ENCODE results near the gene BRIX1.

The BRIX1 gene, protein sequence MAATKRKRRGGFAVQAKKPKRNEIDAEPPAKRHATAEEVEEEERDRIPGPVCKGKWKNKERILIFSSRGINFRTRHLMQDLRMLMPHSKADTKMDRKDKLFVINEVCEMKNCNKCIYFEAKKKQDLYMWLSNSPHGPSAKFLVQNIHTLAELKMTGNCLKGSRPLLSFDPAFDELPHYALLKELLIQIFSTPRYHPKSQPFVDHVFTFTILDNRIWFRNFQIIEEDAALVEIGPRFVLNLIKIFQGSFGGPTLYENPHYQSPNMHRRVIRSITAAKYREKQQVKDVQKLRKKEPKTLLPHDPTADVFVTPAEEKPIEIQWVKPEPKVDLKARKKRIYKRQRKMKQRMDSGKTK

DNA sequence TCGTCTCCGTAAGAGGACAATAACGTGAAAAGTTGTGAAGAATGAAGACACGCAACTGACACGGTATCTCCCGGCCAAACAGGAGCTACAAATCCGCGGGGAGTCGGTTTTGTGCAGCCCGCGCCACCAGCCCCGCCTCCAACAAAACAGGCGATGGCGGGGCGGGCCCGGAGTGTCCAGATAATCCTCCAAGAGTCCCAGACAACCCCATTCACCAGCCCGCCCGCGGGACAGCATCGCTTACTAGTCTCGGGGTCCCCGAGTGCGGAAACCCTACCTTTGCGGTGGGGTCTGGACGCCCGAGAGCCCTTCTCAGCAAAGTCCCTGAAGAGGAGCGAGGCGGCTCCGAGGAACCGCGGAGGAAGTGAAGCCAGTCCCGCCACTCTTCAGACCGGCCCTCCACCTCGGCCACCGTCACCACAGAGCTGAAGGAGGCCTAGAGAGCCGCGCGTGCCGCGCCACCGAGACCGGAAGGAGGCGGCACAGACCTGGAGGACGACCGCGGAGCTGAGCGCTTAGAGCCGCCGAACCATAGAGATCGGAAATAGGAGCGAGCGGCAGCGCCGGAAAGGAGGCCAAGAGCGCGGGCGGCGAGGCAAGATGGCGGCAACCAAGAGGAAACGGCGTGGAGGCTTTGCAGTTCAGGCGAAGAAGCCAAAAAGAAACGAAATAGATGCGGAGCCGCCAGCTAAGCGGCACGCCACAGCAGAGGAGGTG, at the start of gene BRIX1, which contains the start of gene RAD1:
Gene BRIX1 (plus strand): TSS at position 573 of the 717 bp plus-strand sequence. CDS start 28 bp downstream, at position 601.
Gene RAD1 (minus strand): TSS at position 366 of the 717 bp plus-strand sequence. CDS start 612 bp downstream, outside the sequence.
- DNase-seq (ENCODE audit: low read depth in 2 of 2) = peak; percentile 89 to 90

GRCh38 chr5:34866989-34867471, 48.5 kb upstream of the BRIX1 start:
- no peak for DNase-seq (ENCODE audit: low read depth in 2 of 2)

DNA sequence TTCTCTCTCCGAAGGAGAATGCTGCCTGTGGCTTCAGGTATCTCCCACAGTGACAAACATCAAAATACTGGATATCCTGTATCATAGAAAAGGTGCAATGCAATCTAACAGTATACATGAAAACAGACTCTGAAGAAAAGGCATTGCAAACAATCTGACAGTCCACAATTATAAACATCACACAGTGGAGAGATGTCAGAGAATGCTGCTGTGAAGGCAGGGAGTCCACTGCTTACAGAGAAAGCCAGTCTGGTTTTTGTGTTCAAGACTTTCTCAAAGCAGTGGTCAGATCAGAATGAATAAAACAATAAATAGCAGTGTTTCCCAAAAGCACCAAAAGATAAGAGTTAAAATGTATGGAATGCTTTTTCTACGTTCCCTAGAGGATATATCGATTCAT, 47.9 kb upstream of the BRIX1 start:
- DNase-seq (ENCODE audit: low read depth in 2 of 2) = no peak

GRCh38 chr5:34868791-34869190, 46.7 kb upstream of the BRIX1 start:
- no peak for DNase-seq (ENCODE audit: low read depth in 2 of 2)

DNA sequence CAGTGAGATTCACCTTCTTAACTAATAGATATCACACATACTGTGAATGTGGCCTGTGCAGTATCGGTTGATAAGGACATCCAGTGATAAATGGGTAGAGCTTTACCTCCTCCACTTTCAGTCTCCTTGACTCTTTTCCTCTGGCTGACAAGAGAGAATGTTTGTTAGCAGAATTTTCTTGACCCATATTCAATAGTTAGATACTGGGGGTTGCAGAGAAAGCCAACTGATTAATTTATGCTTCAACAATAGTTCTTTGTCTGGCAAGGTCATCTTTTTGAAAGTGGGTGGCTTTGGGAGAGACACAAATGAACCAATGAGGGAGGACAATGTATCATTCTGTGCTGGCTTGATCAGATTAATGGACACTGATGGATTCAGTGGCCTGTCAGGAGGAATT, 46.3 kb upstream of the BRIX1 start:
- no peak for DNase-seq (ENCODE audit: low read depth in 2 of 2)

DNA sequence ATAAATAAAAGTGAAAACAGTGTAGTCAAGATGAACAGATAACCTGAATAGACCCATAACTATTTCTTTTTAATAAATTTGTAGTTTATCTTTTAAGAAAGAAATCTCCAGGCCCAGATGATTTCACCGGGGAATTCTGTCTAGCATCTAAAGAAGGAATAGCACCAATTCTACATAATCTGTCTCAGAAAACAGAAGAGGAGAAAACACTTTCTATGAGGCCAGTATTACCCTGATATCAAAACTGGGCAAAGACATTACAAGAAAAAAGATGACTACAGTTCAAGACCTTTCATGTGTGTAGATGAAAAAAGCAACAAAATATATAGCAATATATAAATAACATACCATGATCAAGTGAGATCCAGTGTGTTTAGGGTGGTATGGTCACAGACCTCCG, 45.1 kb upstream of the BRIX1 start:
- no peak for DNase-seq (ENCODE audit: low read depth in 2 of 2)

DNA sequence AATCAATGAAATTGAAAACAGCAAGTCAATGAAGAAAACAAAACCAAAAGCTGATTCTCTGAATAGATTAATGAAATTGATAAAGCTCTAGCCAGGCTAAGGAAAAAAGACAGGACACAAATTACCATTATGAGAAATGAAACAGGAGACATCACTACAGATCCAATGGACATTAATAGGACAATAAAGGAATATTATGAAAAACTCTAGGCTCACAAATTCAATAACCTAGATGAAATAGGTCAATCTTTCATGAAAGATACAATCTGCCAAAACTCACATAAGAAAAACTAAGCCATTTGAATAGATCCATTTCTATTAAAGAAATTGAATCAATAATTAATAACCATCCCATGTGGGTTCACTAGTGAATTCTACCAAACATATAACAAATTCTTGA, 39.2 kb upstream of the BRIX1 start:
- DNase-seq (ENCODE audit: low read depth in 2 of 2) = no peak

DNA sequence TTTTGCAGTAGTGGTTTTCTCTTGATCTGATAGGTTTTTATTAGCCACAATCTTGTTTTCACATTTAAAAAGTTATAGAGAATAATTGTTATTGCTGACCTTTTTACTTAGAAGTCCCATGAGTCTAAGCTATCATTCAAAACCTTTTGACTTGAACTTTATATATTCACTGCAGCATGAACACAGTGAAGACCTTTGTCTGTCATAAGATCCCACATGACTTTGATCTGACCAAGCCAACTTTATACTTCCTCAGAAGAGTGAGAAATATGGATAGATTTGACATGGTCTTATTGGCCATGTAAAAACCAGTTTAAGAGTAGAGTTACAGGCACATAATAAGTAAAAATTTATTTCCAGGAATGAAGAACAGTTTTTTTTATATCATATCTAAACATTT, 34.3 kb upstream of the BRIX1 start:
- no peak for DNase-seq (ENCODE audit: low read depth in 2 of 2)

DNA sequence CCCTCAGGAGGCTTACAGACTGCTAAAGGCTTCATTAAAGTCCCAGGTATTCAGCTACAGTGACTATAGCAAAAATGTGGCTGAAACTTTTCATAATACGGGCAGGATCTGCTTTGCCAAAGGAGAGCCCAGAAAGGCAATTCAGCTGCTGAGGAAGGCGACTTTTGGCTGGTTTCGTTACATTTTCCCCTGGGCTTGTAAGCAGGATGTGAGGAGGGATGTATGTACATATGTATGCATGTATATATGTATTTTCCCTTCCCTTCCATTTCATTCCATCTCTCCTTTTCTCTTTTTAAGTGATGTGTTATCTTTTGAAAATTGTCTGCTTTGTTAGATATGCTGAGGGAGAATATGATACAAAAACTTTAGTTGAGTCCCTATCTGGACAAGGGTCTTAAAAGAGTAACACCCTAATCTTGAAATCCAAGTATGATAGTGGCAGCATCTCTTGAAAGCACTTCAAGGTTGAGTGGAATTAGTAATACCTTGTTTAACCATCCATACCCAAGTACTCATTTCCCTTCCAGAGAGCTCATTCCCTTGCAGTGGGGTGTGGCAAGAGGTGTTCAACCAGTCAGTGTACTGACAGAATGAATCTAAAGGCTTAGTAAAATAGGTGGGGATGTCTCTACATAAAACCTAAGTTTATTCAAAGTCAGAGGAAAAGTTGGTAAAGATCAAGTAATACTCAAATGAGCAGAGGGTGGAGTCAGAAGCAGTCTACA, 29.0 kb upstream of the BRIX1 start:
- no peak for DNase-seq (ENCODE audit: low read depth in 2 of 2)

- no peak for DNase-seq (ENCODE audit: low read depth in 2 of 2)
These were observed 26.1 kb upstream of the BRIX1 start for GRCh38 chr5:34889394-34889793.

DNA sequence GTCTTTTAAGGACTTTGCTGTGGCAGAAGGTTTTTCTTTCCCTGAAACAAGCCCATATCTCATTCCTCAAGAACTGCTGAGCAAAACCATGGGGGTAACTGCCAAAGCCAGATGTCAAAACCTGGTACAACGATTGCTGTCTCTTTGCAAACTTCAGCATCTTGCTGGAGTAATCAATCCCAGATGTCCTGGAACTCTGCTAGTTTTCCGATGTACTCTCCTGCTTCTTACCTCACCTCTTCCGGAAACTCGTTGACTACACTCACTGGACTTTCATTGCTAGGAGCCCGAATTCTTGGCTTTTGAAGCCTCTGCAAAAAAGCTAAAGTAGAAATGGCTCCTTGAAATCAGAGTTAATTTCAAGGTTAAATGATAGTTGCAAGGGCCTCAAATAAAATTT, 23.5 kb upstream of the BRIX1 start:
- DNase-seq (ENCODE audit: low read depth in 2 of 2) = no peak

DNA sequence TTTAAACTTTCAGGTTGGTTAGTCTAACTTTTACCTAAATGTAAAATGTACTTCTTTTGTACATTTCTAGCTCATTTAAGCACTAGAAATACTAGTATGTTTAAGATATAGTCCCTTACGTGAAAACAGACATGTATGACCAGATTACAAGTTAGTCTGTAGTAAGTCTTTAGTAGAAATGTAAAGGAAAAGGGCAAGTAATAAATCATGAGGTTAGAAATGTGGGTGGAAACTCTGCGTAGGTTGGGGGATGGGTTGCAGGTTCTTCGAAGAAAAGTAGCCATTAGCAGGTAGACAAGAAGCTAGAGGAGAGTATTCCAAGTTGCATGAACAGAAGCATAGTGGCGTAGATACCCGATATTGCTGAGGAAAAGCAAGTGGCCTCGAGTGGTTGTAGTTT, 23.1 kb upstream of the BRIX1 start:
- no peak for DNase-seq (ENCODE audit: low read depth in 2 of 2)

- no peak for DNase-seq (ENCODE audit: low read depth in 2 of 2)
These were observed 20.8 kb upstream of the BRIX1 start for GRCh38 chr5:34894716-34895115.

DNA sequence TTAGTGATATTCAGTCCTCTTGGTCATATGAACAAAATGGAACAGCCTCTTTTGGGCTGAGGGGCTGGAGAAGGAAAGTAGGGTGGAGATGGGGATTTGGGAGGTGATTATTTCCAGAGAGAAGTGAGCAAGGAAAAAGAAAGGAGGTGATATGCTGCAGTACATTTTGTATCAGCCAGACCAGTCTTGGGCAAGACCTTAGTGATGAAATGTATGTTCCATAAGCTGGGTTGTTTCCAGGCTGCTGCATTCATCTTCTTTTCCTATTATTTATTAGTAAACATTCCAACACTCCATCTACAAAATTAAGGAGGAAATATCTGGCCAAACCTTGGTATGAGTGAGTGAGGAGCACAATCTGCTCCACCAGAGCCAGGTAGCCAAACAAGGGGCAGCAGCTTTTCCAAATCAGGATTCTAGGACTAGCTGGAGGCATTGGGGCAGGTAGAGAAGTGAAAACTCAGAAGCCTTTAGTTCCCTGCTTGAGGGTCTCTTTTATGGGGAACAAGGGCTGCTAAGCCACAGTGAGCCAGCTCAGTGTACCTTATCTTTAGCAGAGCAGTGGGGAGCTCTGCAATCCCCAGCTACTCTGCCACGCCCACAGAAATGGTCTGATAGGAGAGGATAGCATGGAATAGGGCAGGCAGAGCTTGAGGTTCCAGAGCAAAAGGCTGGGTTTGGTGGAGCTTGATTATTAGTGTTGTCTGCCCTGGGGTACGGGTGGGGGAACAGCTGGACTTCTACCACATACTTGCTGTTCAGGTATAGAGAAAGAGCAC, 19.7 kb upstream of the BRIX1 start:
- no peak for DNase-seq (ENCODE audit: low read depth in 2 of 2)

DNA sequence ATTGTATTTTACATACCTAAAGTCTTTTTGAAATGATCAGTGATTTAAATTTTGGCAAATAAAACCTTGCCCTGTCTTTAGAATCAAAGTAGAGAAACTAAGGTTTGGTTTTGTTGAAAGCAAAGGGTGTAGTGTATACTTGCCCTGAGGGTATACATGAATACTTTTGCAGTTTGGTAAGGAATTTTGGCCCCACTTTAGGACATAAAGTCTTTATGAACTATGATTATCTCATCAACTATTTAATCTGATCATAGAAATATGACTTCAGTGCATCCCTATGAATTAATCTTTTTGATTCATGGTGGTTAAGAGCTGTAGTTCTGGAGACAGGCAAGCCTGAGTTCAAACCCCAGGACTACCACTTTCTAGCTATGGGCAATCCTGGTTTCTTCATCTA, 17.9 kb upstream of the BRIX1 start:
- no peak for DNase-seq (ENCODE audit: low read depth in 2 of 2)

GRCh38 chr5:34898258-34898895, 17.1 kb upstream of the BRIX1 start:
- DNase-seq (ENCODE audit: low read depth in 2 of 2) = peak; percentile 22 to 37

GRCh38 chr5:34899066-34899465, 16.4 kb upstream of the BRIX1 start:
- no peak for DNase-seq (ENCODE audit: low read depth in 2 of 2)

- DNase-seq (ENCODE audit: low read depth in 2 of 2) = no peak
These were observed 14.9 kb upstream of the BRIX1 start for GRCh38 chr5:34900652-34901051.

- no peak for DNase-seq (ENCODE audit: low read depth in 2 of 2)
These were observed 12.3 kb upstream of the BRIX1 start for GRCh38 chr5:34903260-34903659.

GRCh38 chr5:34905564-34905963, 9.9 kb upstream of the BRIX1 start:
- DNase-seq (ENCODE audit: low read depth in 2 of 2) = no peak

DNA sequence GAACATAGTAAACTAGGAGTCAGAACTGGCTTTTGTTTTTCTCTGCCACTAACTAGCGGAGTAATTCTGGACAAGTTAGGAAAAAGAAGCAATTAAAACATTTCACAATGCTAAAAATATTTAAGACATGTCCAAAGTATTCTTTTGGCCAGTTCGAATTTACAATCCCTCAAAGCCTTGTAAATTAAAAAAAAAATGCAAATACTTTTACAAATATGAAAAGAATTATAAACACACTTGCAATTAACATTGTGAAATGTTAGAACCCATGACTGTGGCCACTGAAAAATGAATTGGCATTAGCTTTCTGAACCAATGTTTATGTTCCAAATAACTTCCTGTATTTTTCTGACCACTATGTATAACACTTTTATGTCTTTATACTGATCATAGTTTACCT, 2.4 kb upstream of the BRIX1 start:
- no peak for DNase-seq (ENCODE audit: low read depth in 2 of 2)
